NCI-H2029 (cell line): ENCODE measurements around the gene KDM4C.
"Not testable (repeated sequence)": the region's sequence is repeated elsewhere in the genome, so short reads cannot be mapped to it uniquely, and the experiment has no call there.

Experiments
- DNase-seq: peaks from one replicate; lab custom pipeline; 2025; lab: John Stamatoyannopoulos, UW

The KDM4C gene

DNA sequence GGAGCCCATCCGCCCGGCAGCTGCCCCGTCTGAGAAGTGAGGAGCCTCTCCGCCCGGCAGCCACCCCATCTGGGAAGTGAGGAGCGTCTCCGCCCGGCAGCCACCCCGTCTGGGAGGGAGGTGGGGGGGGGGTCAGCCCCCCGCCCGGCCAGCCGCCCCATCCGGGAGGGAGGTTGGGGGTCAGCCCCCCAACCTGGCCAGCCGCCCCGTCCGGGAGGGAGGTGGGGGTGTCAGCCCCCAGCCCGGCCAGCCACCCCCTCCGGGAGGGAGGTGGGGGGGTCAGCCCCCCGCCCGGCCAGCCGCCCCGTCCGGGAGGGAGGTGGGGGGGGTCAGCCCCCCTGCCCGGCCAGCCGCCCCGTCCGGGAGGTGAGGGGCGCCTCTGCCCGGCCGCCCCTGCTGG lies 49.9 kb downstream of the KDM4C start:
- DNase-seq = not testable (repeated sequence)

DNA sequence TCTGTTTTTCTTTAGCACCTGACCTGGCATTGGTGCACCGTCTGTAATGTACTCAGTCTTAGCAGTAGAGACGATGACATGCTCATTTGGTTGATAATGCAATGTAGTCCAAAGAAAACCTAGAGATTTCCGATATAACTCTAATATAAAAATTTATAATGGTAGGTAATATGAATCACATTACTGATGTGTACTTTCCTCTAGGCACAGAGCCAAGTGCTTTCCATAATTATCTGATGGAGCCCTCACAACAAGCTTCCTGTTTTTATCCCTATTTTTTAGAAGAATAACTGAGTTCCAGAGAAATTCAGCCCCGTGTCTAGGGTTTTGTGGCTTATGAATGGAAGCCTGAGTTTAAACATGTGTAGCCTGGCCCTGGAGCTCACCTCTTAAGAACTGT lies 53.7 kb downstream of the KDM4C start:
- no peak for DNase-seq

DNA sequence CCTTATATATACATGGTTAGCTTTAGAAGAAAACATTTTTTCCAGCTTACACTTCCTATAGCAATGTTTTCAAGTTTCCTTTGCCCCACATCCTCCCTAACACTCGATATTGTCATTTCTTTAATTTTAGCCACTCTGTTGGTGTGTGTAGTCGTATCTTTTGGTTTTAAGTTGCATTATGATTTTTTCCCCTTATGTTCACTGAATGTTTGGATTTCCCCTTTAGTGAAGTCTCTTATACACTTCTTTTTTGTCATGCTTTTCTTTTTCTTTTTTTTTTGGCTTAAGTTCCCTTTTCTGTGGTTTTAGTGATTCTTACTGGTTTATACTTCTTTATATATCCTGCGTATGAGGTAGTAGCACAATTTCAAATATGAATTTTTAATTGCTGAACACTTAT lies 58.8 kb downstream of the KDM4C start:
- DNase-seq = no peak

- no peak for DNase-seq
Measured at GRCh38 chr9:6818292-6818922, 60.6 kb downstream of the KDM4C start.

- DNase-seq = no peak
Measured at GRCh38 chr9:6819112-6819511, 61.3 kb downstream of the KDM4C start.

DNA sequence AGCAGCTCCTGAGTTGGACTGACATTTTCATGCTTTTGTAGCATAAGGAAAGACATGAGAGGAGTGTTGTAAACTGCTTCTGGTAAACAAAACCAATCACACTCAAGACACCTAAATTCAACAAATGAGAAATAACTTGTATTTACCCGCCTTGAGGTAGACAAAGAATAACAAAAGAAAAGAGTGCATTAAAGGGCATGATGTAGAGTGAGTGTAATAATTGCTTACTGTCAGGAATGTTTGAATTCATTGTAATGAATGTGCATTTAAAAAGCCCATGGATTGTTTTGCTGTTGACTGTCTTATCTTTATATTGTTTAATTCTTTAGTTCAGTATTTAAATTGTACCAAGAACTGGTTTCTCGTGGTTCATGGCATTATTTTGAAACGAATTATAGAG lies 61.8 kb downstream of the KDM4C start:
- no peak for DNase-seq

- no peak for DNase-seq
Measured at GRCh38 chr9:6822696-6823095, 64.9 kb downstream of the KDM4C start.

DNA sequence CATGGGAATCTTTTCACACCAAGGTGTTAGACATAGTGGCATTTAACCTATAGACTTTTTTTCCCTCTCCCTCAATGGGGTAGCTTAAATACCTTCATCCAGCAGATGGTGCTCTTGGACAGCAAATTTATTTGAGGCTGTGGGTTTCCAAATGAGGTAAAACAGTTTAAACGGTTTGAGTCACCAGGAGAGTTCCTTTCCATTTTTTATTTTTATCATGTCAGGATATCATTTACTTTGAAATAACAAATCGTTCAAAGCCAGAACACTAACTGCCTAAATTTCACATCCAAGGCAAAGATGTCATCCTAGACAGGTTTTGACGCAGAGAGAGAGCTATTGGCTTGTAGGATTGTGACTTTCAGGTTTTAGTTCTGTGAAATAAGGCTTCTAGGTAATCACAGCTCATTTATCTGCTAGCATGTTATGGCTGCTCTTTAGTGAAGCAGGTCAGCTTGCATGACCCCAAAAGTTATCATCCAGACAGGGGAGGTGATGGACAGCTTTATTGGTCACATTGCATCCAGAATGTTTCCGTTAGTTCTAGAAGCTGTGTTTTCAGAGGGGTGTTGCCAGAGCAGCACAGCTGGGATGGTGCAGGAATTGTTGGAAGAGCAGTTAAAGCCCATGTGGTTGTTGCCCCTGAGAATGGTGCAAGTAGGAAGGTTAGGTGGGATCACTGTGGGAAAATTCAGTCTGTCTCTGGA lies 69.8 kb downstream of the KDM4C start:
- DNase-seq = no peak

- no peak for DNase-seq
Measured at GRCh38 chr9:6829027-6829426, 71.3 kb downstream of the KDM4C start.

DNA sequence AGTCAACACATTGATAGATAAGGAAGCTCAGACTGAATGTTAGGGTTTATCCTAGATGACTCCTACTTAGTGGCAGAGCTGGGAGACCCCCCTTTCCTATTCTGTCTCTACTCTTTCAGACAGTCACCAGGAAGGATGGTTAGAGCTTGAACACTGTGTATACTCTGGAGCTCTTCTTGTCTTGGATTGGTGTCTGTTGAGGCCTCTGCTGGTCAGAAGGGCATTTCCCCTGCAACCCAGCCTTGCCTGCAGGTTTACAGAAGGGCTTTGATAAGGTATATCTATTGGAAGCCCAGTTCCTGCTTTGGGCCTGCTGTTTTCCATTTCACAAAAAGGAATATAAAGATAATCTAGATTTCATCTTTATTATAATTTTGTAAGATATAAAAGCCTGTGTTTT lies 71.8 kb downstream of the KDM4C start:
- no peak for DNase-seq

GRCh38 chr9:6833518-6834192 lies 75.9 kb downstream of the KDM4C start:
- no peak for DNase-seq

DNA sequence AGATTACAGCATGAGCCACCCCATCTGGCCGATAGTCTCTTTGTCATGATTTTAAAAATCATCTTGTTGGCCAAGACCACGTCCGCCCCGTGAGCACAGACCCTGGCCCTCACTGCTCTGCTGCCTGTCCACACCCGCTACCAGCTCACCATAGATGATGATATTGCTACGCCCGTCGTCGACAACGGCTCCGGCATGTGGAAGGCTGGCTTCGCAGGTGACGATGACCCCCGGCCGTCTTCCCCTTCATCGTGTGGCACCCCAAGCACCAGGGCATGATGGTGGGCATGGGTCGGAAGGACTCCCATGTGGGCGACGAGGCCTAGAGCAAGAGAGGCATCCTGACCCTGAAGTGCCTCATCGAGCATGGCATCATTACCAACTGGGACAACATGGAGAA lies 76.5 kb downstream of the KDM4C start:
- DNase-seq = no peak

DNA sequence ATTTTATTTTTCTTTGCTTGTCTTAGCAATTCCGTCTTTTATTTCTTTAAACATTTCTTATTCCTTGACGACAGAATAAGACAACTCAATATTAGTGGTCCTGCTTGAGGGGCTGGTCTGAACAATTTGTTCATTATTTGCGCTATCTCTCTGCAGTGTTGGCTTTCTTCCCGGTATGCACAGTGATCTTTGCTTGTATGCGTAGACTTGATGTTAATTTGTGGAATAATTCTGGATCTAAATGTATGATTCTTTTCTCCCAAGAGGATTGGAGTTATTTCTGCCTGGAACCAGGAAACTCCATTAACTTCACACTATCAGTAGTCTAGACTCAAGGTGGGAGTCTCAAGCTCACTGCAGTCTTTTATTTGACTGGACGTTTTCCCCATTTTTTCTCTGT lies 80.4 kb downstream of the KDM4C start:
- no peak for DNase-seq

GRCh38 chr9:6842584-6842947 lies 84.8 kb downstream of the KDM4C start:
- DNase-seq = no peak

DNA sequence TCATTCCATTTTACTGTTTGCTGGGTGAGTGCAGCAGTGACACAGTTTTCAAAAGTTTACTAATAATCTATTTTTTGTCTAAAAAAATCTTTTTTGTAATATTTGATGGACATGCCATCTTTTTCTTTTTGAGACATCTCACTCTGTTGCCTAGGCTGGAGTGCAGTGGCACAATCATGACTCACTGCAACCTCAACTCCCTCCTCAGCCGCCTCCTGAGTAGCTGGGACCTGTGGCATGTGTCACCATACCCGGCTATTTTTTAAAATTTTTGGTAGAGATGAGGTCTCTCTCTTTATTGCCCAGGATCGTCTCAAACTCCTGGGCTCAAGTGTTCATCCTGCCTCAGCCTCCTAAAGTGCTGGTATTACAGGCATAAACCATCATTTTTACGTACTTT lies 86.0 kb downstream of the KDM4C start:
- DNase-seq = no peak

GRCh38 chr9:6844267-6844666 lies 86.5 kb downstream of the KDM4C start:
- DNase-seq = no peak

GRCh38 chr9:6845128-6845826 lies 87.5 kb downstream of the KDM4C start:
- no peak for DNase-seq

DNA sequence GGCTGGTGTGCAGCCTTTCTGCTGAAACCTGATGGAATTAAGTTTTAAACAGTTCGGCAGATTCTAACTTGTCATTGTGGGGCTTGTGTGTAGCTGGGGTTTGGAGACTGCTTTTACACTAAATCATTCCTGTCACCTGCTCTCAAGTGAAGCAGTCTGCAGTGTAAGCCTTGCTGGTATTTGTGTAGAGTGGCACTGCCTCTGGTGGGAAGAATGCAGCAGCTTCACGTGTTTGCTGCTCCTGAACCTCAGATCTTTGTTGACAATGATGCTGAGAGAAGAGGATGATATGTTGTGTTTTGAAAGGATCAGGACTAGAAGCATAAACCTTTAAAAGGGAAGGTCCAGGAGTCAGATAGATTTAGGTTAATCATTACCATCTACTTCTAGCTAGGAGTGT lies 88.1 kb downstream of the KDM4C start:
- DNase-seq = no peak

DNA sequence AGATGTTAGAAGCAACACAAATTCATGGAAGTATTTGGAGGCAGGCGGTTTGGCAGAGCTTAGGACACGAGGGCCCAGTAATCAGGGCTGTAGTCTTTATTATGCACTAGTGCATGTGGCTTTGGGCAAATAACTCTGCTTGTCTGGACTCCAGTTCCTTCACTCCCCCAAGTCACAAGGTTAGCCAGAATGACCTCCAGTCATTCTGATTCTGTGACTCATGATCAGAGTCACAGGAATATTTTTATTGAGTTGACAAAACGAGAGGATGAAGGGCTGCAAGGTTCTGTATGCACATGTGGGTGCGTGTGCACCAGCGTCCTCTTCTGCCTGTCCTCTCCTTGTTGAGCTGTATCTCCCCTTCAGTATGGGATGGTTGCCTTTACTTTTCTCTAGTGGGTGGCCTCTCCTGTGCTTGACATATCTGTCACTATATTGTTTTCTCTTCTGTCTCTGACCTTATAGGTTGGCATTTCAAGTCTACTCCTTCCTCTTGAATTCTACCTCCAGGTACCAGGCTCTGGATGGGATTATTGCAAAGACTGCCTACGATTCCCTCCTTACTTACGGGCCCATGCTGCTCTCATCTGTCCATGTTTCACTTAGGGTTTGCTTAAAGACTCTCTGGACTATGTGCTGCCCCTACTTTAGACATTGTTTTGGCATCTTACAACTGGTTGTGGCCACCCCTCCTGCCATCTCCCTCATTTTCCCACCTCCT lies 94.6 kb downstream of the KDM4C start:
- DNase-seq = no peak

DNA sequence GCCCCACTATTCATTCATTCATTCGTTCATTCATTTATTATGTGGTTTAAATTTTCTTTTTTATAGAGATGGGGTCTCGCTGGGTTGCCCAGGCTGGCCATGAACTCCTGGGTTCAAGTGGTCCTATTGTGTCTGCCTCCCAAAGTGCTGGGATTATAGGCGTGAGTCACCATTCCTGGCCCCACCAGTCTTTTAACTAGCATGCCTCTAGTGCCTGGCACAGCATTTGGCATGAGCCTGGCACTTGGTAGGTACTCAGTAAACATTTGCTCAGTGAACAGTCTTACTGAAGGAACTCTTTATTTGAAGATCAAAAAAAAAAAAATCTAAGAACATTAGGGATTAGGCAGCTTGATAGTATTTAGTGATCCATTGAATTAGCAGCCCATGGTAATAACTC lies 98.1 kb downstream of the KDM4C start:
- DNase-seq = no peak

DNA sequence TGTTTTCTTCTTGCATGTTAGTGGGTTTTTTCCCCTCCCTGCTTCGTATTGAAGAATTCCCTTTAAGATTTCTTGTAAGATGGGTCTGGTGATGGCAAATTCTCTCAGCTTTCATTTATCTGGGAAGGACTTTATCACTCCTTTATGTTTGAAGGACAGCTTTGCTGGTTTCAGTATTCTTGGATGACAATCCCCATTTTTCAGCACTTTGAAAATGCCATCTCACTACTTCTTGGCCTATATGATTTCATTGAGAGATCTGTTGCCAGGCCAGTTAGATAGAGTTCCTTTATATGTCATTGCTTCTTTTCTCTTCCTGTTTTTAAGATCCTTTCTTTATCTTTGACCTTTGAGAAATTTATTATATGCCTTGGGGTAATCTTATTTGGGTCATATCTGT lies 106.3 kb downstream of the KDM4C start:
- DNase-seq = no peak
